ENCODE measurements around the gene APOL2.
A peak's percentile ranks its signal among the peaks of the same experiment; 100 is the strongest.
"Not testable (repeated sequence)": the region's sequence is repeated elsewhere in the genome, so short reads cannot be mapped to it uniquely, and the experiment has no call there.

APOL2 gene

GRCh38 chr22:36220451-36220921 is 18.8 kb downstream of the APOL2 start:
- no peak for ATAC-seq

DNA sequence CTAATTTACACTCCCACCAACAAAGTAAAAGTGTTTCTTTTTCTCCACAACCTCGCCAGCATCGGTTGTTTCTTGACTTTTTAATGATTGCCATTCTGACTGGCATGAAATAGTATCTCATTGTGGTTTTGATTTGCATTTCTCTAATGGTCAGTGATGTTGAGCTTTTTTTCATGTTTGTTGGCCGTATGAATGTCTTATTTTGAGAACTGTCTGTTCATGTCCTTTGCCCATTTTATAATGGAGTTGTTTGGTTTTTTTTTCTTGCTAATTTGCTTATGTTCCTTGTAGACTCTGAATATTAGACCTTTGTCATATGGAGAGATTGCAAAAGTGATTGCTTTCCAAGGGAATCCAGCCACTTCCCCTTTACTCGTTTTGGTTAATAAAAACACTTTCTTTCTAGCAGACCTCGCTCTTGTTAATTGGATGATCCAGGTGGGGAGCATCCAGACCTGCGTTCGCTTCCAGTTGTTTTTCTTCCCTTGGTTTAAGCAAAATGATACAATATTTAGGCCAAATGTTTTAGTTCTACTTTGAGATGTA is 20.6 kb downstream of the APOL2 start:
- no peak for ATAC-seq

DNA sequence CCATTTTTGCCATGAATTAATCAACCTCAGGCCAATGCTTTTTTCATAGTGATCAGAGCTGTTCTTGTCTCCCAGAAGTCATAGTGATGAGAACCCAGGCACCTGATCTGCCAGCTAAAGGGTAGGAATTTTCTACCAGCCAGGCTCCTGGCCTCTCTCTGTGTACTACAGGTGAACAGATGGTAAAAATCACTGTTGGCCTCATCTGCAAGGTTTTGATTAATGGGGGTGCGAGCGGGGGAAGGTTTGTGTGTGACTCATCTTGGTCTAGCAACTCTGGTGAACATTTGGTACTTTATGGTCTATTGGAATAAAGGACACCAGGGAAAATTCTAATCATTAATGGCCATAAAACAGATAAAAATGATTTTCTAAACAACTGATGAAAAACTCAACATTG is 23.3 kb downstream of the APOL2 start:
- ATAC-seq, result no peak

GRCh38 chr22:36213586-36213985 is 25.7 kb downstream of the APOL2 start:
- no peak for ATAC-seq

GRCh38 chr22:36212901-36213300 is 26.4 kb downstream of the APOL2 start:
- no peak for ATAC-seq

- no peak for ATAC-seq
Measured at GRCh38 chr22:36211237-36211861, 28.0 kb downstream of the APOL2 start.

DNA sequence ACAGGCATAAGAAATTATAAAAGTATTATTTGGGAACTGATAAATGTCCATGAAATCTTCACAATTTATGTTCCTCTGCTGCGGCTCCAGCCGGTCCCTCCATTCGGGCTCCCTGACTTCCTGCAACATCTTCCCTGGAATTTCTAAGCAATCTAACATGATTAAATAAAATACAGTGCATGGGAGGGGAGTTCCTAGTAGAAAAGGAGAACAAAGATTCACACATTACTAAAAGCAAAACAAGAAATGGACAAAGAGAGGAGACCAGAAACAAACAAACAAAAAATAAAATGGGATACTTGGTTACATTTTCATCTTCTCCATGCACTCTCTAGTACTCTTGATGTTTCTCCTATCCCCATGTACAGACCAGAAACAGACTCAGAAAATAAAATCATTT is 29.1 kb downstream of the APOL2 start:
- no peak for ATAC-seq

GRCh38 chr22:36209488-36209908 is 29.8 kb downstream of the APOL2 start:
- ATAC-seq, result not testable (repeated sequence)

DNA sequence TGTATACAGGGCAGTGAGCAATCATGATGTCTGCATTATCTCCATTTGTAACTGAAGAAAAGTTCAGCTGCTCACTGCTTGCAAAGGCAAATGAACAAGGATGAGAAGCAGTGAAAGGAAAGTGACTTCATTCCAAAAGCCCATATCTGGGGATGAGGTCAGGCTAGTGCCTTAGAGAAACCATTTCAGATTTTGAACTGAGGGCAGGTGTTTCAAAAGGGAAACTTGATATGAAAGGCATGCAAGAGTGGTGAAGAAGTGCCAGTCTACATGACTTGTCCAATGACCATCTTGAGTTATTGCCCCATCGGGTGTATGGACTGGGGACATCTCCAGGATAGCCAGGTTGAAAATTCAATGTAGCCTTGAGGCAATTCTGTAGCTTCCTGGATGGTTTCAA is 30.4 kb downstream of the APOL2 start:
- ATAC-seq, result no peak

DNA sequence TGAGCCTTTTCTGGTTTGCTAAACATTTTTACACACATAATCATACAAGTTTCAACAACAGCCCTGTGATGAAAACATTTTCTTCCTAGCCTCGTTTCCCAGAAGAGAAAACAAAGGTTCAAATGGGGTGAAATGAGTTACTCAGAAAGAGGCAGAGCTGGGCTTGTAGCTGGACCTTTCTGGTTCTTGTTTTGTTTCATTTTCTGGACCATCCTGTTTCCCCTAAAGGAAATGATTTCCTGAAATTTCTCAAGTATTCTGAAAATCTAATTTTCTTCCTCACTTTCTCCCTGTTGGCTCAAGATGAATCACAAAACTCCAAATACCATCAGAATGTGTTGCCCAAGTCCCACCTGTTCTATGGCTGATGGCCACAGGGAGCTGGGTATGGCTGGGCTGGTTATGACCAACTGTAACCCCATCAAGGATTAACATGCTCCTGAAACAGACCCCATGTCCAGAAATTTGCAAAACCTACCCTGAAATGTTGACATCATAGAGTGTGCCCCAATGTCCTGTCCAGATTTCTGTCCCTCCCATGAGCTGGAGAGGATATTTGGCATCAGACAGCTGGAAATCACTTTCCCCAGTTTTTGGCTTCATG is 31.1 kb downstream of the APOL2 start:
- ATAC-seq, result no peak

- no peak for ATAC-seq
Measured at GRCh38 chr22:36206255-36206654, 33.1 kb downstream of the APOL2 start.

DNA sequence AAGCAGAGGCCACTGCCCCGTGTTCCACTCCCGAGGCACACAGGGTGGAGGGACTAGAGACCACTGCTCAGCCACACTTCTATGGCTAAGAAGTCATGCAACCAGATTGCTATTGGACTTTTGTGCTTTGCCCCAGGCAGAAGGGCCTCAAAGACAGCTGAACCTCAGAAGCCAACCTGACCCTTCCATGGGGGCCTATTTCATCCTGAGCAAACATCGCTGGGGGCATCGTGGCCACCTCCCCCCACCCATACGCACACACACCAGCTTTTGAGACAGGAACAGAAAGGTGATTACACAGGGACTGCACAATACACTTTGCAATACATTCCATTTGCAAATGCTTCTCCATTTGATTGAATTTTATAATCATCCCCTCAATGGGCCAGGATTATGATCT is 33.8 kb downstream of the APOL2 start:
- not testable (repeated sequence) for ATAC-seq

- no peak for ATAC-seq
Measured at GRCh38 chr22:36204632-36205015, 34.7 kb downstream of the APOL2 start.

DNA sequence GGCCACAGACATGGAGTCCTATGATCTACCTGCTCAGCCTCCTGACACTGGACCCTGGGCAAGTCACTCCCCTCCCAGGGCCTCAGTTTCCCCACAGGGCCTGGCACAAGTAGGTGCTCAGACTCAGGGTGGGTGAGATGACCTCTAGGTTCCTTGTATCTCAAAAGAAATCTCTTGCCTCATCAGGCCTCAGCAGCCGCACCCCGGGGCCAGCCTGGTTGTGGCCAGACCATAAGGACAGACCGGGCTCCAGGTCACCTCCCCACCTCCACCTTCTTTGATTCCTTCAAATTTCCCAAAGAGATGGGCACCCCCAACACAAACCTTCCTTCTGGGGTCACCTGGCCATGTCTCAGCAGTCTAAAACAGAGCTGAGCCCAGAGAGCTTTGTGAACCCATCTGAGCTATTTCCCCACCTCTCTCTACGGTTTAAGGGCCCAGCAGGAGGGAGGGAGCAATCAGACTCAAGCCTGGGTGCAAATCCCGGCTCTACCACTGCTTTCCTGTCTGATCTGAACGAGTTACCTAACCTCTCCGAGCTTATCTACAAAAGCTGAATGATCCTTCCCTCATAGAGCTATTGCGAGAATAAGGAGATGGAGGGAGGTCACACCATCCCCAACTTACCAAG is 35.2 kb downstream of the APOL2 start:
- no peak for ATAC-seq

GRCh38 chr22:36203441-36203840 is 35.9 kb downstream of the APOL2 start:
- ATAC-seq, result not testable (repeated sequence)

- not testable (repeated sequence) for ATAC-seq
Measured at GRCh38 chr22:36202906-36203305, 36.4 kb downstream of the APOL2 start.

DNA sequence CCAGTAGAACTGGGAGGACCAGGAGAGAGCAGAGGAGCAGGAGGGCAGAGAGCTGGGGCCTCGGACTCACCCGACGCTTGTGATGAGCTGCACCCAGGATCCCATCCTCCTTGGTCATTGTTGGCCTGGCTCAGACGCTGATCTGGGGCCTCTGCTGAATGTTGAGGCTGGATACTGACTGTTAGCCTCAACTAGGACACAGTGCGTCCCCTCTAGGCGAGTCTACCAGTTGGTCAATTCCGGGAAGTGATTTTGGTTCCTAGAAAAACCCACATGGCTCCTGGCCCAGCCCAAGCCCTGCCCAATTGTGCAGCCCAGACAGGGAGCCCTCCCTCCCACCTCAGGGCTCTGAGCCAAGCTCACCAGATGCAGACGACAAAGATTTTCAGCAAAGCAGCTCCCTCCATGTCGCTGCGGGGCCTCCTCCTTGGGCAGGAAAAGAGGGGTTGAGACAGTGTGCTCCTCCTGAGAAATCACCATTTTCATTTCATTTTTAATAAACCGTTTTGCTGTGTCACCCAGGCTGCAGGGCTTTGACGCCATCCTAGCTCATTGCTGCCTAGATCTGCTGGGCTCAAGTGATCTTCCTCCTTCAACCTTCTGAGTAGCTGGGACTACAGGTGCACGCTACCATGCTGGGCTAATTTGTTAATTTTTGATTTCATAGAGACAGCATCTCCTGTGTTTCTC is 37.6 kb downstream of the APOL2 start, which contains the start of gene APOL4:
Gene APOL4, minus strand, starts transcription at position 180 of the 690 bp plus-strand sequence. Its CDS starts 75 bp downstream, at position 105.
- ATAC-seq, result no peak

DNA sequence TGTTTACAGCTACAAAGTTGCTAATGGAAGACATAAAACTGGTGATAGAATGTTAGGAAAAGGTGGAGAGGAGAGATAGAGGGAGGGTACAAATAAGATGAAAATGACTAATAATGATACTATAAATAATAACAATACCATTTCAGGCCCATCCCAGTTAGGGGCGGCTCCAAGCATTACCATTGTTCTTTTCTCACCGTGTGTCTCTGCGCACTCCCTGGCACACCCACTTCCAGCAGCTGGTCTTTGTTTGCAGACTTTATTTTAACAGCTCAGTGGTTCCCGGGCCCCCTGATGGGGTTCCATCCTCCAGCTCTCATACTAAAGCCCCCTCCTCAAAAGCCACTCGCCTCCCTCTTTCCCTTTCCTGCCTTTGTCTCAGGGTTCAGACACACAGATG is 38.3 kb downstream of the APOL2 start:
- ATAC-seq, result not testable (repeated sequence)

DNA sequence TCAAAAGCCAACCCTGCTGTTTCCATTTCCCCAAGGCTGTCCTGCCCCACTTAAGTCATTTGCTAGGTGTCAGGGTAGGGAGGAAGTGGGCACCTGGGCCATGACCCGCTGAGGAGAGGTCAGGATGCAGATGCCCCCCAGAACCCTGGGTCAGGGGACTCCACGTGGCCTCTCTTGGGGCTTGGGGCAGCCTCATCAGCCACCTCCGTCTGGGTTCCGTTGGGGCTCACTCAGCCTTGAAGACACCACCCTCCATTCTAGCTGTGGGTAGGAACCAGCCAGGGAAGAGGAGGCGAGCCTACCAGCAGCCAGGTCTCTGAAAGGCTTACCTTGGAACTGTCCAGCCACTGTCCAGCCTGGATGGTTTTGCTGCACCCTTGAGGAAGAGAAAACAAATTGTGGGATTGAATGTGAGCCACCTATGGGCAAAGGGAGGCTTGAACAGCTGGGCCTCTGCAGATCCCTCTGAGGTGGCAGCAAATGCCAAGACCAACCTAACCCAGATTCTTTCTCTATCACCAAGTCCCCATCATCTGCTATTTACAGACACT is 40.3 kb downstream of the APOL2 start:
- no peak for ATAC-seq

- ATAC-seq, result no peak
Measured at GRCh38 chr22:36198536-36198935, 40.8 kb downstream of the APOL2 start.

DNA sequence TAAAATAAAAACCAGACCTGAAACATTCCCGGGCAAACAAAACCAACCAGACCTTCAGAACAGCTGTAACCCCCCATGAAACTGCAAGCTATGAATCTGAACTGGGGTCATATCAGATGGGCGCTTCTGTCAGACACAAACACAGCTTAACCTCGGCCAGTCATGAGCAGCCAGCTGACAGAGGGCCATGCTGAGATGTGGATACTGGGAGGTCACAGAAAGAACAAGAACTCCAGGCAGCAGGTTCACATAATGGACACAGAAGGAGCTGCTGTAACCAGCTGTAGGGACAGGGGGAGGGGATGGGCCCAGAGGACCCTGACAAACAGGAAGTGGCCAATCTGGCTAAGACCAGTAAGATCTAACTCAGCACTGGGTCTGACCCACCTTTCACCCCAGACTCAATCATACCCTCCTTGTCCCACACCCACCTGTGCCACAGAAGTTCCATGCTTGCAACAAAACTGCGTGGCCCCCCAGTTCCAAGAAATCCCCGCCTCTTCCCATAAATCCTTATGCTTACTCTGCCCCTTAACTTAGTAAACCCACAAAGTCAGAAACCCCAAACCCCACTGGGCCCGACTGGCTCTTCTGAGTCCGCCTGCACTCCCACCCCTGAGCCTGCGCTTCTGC is 41.7 kb downstream of the APOL2 start:
- peak; percentile 15 to 55 for ATAC-seq

GRCh38 chr22:36197065-36197440 is 42.3 kb downstream of the APOL2 start:
- no peak for ATAC-seq

Measured in activated CD4-positive, CD25-positive, alpha-beta regulatory T cell treated with anti-CD3 and anti-CD28 coated beads, Interleukin-2, amount 50 U/mL, for 24 hours (primary cell).